Tibial nerve (tissue), 3 donors: ENCODE data around the gene SRGAP2C.
"Not testable (repeated sequence)": the region's sequence is repeated elsewhere in the genome, so short reads cannot be mapped to it uniquely, and the experiment has no call there.

Experiments
- CTCF ChIP-seq, 5 experiments: fragments of 200-600 bp in 3 of 5; fragments of 450-650 bp in 2 of 5; sonication (generic) in 3 of 5; IDR thresholded peaks; one replicate each; pipeline ENCODE4 v1.5.1; 2016 to 2019; ENCODE audit warnings: antibody characterized with exemption in 5 of 5, mild to moderate bottlenecking in 3 of 5, moderate library complexity in 2 of 5
- POLR2A ChIP-seq, 2 donors: fragments of 450-650 bp; IDR thresholded peaks; one replicate each; pipeline ENCODE4 v1.6.1; 2017; ENCODE audit warnings: antibody characterized with exemption in 2 of 2, mild to moderate bottlenecking in 2 of 2, moderate library complexity in 2 of 2

DNA sequence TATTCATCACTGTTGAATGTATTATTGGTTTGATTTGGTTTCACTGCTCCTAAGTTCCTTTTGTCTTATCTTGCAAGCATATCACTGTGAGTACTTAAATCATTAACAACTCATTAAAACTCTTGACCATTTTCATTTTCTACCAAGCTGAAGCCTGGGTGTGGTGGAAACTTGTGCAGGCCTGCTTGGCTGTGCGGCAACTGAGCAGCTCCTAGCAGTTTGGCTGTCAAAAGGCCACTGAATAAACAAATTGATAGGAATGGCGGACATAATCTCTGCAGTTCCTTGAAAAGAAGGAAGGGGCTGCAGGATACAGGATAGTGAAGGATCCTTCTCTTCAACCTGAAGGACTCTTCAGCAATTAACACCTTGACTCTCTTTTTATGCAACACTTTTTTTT is 26.0 kb downstream of the SRGAP2C start:
- TF ChIP-seq CTCF, POLR2A (IDR thresholded peaks at IDR 0.05): not testable (repeated sequence)
